UCSD-AML1 (cell line): ENCODE results near the gene SEZ6L.

Source experiments
- DNase-seq: peaks from one replicate; lab custom pipeline; 2025; ENCODE audit not compliant: unreplicated experiment; lab: John Stamatoyannopoulos, UW

SEZ6L gene

DNA sequence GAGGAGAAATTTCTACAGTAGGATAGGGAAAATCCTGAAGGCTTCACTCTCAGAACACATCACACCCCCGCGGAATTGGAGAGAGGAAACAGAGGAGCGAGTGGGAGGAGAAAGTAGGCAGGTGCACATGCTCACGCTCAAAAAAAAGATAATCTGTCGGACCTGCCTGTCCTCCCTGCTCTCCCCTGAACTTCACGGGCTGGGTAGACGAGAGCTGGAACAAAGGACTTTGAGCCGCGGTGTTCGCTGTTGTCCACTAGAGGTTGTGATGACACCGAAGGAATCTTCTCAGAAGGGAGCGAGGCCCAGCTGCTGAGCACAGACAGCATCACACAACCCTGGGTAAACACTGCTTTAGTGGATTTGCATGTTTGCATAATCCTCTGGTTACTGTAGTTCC is 5.0 kb downstream of the SEZ6L start:
- DNase-seq: no peak

DNA sequence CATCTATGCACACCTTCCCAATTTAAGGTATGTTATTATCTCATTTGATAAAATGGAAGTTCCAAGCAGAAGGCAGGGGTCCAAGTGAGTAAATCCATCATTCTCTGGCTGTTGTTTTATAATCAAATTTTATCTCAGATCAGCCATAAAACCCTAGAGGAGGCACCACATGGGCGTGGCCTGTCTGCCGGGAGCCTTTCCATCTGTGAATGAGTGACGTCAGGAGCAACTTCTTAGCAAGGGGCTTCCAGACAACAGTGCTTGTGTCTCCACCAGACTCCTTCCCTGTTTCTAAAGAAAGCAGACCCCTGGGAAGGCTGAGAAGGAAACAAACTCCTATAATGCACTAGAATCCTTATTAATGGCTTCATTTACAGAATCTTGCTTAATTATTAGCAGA is 13.5 kb downstream of the SEZ6L start:
- no peak for DNase-seq

- DNase-seq: no peak
Observed at GRCh38 chr22:26185190-26185589, 15.9 kb downstream of the SEZ6L start.

GRCh38 chr22:26188341-26188740 is 19.1 kb downstream of the SEZ6L start:
- no peak for DNase-seq

DNA sequence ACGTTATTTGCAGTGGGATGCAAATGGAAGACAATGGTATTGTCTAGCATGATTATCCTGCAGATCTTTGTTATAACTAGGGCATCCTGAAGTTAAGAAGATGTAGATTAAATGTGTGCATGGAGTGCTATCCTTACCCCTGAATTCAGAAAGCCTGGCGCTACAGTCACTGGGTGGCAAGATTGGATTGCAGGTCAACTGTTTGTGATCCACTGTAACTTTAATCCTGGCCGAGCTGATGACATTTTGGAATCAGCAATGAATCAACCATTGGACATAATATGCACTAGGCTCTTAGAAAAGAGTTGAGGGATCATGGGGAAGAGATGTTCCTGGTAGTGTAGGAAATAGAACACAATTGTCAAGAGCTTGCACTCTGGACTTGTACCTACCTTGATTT is 25.1 kb downstream of the SEZ6L start:
- DNase-seq: no peak

DNA sequence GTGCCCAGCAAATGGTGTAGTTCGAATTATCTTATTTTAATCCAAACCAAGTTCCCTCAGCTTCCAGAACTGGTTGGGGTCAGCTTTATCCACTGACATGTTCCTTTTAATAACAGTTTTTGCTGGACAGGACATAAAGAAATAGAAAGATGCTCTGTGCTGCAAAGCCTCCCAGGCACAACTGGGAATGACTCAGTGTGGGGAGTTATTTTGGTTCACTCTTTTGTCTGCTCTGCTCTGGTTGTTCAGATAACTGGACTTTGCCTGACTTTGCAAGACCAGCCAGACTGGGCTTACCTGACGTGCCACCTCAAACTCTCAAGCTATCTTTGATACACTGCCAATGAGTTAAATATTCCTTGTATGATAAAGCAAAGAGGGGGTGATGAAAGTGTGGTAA is 25.6 kb downstream of the SEZ6L start:
- DNase-seq: no peak

GRCh38 chr22:26196657-26197056 is 27.4 kb downstream of the SEZ6L start:
- no peak for DNase-seq

GRCh38 chr22:26197425-26197824 is 28.2 kb downstream of the SEZ6L start:
- no peak for DNase-seq

DNA sequence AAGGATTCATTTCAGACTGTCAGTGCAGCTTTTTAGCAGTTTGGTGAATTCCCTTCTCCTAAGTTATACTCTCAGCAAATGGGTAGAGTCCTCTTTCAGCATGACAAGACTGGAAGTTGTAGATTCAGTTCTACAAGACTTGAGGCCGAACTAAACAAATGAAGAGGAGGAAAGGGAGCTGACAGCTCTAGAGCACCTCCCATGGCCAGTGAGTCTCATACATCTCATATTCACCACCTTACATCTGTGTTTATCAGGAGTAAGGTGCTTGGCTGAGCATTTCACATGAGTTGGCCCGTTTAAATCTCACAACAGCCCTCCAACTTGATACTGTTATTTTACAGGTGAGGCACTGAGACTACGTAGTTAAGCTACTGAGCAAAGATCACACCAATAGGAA is 30.4 kb downstream of the SEZ6L start:
- DNase-seq: no peak

DNA sequence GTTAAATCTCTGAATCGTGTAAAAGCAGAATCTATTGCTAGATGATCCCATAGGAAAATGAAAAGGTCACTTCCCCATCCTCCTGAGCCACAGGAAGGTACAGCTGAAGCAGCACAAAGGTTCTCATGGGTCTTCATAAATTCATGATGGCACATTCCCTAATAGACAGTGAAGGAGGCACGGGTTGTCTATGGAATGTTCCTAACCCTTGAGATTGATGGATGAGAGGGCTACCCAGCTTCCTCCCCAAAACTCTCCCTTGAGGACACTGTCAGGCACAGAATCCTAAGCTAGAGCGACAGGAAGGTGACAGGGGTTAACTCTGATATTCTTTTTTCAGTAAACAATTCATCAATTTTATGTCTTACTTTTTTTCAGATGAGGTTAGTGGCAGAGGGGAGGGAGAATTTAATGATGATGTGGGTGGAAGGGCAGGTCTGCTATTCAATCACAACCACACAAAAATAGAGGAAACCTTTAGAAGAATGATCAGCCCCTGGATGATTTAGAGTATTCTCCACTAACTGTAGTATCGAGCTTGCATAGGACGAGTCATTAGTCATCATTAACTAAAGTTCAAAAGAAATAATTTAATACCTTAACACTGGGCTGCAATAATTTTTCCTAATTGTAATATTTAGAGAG is 33.1 kb downstream of the SEZ6L start:
- DNase-seq: no peak

DNA sequence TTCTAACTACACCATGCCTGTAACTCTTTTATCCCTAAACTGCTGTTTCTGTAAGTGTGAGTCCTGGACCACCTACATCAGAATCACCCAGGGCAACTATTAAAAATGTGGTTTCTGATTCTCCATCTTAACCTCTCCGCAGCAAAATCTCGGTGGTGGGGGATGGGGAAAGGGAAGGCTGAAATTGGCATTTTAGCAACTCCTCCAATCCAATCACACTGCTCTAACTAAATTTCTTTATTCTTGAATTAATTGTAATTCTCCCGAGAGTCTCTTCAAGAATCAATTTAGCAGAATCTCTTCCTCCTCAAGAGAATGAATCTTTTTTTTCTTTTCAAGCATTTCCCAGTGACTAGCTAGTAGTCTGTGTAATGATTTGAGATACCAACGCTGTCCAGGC is 36.2 kb downstream of the SEZ6L start:
- DNase-seq: no peak

GRCh38 chr22:26210334-26210733 is 41.1 kb downstream of the SEZ6L start:
- no peak for DNase-seq

- DNase-seq: no peak
Observed at GRCh38 chr22:26213826-26214225, 44.6 kb downstream of the SEZ6L start.

DNA sequence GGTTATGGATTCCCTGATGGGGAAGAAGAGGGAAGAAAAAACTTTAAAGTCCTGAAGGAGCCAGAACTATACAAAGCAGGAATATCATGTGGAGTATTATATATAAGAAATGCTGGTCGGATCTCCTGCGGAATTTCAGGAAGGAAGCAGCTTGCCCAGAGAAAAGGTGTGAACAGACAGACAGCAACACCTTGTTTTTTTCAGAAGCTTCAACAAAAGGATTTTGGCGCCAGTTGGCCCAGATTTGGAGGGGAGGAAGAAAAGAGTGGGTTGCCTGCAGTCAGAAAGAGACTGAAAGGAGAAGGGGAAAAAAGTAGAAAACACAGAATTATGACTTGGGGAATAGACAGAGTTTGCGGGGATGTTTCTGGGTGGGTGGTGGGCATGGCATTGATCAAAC is 45.2 kb downstream of the SEZ6L start:
- DNase-seq: no peak

GRCh38 chr22:26215736-26216135 is 46.5 kb downstream of the SEZ6L start:
- DNase-seq: no peak

GRCh38 chr22:26225207-26225606 is 55.9 kb downstream of the SEZ6L start:
- DNase-seq: no peak

GRCh38 chr22:26226538-26227297 is 57.5 kb downstream of the SEZ6L start:
- no peak for DNase-seq

GRCh38 chr22:26229910-26230309 is 60.6 kb downstream of the SEZ6L start:
- no peak for DNase-seq

DNA sequence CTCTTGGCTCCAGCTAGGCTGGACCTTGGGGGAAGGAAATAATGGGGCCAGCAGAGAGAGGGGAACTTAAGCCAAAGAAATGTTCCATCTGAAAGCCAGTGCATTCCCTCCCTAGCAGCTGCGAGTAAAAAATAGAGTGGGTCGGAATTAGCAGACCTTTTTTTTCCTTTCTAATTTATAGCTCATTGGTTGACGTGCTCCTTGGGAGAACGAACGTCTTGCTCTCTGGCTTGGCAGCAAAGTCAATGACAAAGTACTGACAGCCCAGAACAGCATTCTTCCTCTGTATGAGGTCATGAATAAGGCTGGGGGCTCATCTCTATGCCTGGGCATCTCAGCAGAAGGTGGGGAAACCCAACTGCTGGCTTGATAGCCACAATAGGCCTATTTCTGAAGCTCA is 65.0 kb downstream of the SEZ6L start:
- DNase-seq: no peak

GRCh38 chr22:26235792-26236487 is 66.7 kb downstream of the SEZ6L start:
- DNase-seq: no peak

DNA sequence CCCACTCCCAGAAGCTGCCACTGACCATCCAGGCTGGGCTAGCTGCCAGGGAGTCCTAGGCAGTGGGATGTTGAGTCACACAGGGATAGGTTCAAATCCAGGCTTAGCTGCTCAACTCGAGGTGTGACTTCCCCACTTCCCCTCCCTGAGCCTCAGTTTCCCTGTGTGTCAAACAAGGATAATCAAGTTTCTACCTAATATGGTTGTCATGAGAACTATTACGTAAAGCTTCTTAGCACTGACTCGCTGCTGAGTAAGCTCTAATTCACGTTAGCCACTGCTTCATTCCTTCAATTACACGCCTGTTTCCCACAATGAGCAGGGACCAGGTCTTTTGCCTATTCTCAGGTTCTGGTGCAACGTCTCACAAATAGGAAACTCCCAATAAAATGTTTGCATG is 67.7 kb downstream of the SEZ6L start:
- DNase-seq: no peak

- no peak for DNase-seq
Observed at GRCh38 chr22:26238596-26238995, 69.3 kb downstream of the SEZ6L start.
